ENCODE results near the gene ZBTB16. TPM values are rescaled to one million over a fixed set of nuclear protein-coding genes. Genes with fewer than 3 reads are reported as not detected.

ZBTB16 gene
- polyA plus RNA-seq, 1 donor, result 2.8 TPM

DNA sequence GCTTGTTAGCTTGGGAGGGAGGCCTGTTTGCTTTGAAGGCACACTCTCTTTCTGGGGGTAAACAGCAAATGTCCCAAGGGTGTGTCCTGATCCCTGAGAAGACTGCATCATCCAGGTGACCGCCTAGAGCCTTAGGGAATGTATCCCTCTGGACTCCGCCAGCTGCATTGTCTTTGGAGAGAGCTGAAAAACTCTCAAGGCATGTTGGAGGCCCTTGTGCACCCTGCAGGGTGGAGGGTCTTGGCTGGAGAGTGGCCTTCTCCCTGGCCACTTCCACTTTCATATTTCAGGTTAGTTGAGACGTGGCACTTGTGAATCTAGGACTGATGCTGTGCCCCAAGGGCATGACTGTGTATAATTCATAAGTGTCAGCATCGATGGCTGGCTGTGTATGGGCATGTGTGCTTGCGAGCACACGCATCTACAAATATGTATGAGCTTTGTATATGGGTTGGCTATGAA lies 70.6 kb downstream of the ZBTB16 start:
- Histone ChIP-seq H3K9me3 (ENCODE audit: control insufficient read depth, low read depth, low read length) (no peaks in the 10 kb centered on the region), H3K27me3 (ENCODE audit: control insufficient read depth, insufficient read depth, low read length) (no peaks in the 10 kb centered on the region), H3K36me3 (ENCODE audit: control insufficient read depth, insufficient read depth, low read length) (no peaks in the 10 kb centered on the region), H3K4me1 (ENCODE audit: control insufficient read depth, insufficient read depth, low read length) (no peaks in the 10 kb centered on the region), H3K27ac (ENCODE audit: low read length) (no peak overlapping the region), H3K4me3 (ENCODE audit: low read length) (no peak overlapping the region)
- no peak for DNase-seq
- no CpG with 5 or more reads among the region's 6 CpGs for WGBS (ENCODE audit: insufficient coverage, low lambda C conversion rate)

DNA sequence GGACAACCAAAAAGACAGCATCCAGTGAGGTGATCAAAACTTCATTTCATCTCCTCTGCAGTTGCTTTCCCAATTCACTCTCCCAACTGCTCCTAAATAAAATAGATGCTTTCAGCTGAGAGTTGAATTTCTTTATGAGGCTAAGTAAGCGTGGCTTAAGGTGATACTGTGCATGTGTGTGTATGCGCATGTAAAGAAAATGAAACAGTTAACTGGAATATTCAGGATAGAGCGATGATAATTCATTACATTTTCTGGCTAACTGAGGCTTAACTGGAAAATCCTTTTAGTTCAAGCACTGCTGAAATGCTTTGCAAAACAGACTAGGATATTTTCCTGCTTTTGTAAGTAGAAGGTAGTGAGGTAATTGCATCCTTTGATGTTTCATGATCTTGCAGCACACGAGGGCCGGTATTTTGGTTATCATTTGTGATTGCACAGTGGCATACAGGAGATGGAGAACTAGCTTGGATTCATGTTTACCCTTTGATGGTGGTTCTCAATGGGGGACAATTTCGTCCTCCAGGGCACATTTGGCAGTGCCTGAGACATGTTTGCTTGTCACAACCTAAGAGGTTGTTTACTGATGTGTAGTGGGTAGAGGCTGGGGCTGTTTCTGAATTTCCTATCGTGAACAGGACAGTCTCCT lies 71.2 kb downstream of the ZBTB16 start:
- Histone ChIP-seq H3K9me3 (ENCODE audit: control insufficient read depth, low read depth, low read length) (no peaks in the 10 kb centered on the region), H3K36me3 (ENCODE audit: control insufficient read depth, insufficient read depth, low read length) (no peaks in the 10 kb centered on the region), H3K27ac (ENCODE audit: low read length) (no peak overlapping the region), H3K27me3 (ENCODE audit: control insufficient read depth, insufficient read depth, low read length) (no peaks in the 10 kb centered on the region), H3K4me3 (ENCODE audit: low read length) (no peak overlapping the region), H3K4me1 (ENCODE audit: control insufficient read depth, insufficient read depth, low read length) (no peaks in the 10 kb centered on the region)
- DNase-seq, result no peak
- WGBS (ENCODE audit: insufficient coverage, low lambda C conversion rate), result 100% methylated on average over 1 of the region's 7 CpGs

DNA sequence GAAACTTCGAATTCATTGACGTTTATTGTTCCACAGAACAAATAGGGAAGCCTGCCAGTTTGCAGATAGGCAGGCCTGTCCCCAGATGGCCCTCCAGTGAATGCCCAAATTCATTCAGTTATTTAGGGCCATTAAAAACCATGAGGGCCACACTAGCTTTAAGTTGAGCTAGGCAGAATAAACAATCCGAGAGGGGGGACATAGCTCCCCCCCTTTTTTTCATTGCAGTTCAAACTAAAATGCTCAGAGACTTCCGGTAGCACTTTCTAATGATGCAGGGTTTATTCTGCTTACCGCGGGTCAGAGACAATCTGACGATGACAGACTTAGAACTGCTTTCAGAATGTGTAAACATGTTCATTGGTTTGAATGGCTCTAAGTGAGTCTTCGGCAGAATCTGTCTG lies 72.0 kb downstream of the ZBTB16 start:
- WGBS (ENCODE audit: insufficient coverage, low lambda C conversion rate), result no CpG with 5 or more reads among the region's 8 CpGs
- no peaks in the 10 kb centered on the region for H3K9me3 ChIP-seq (ENCODE audit: control insufficient read depth, low read depth, low read length)
- DNase-seq, result no peak
- no peaks in the 10 kb centered on the region for H3K27me3 ChIP-seq (ENCODE audit: control insufficient read depth, insufficient read depth, low read length)
- H3K4me3 ChIP-seq (ENCODE audit: low read length), result no peak overlapping the region
- peaks cover 4% of the 10 kb centered on the region for H3K4me1 ChIP-seq (ENCODE audit: control insufficient read depth, insufficient read depth, low read length)
- H3K27ac ChIP-seq (ENCODE audit: low read length), result no peak overlapping the region
- H3K36me3 ChIP-seq (ENCODE audit: control insufficient read depth, insufficient read depth, low read length), result no peaks in the 10 kb centered on the region

DNA sequence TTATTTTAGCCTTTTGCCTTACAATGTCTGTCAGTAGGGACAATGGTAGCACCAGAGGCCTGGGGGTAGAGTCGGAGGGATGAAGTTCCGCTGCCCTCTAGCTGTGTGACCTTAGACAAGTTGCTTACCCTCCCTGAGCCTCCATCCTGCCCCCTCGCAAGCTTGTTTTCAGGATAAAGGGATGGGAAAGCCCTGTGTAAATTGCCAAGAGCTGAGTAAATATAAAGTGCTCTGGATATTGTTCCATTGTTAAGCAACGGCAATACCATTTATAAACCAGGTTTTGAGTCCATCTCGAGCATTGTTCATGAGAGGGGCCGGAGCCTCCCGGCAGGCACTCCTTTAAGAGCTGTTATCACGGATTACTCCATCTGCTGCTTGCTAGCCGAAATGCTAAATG lies 72.9 kb downstream of the ZBTB16 start:
- WGBS (ENCODE audit: insufficient coverage, low lambda C conversion rate), result no CpG with 5 or more reads among the region's 9 CpGs
- H3K27ac ChIP-seq (ENCODE audit: low read length), result no peak overlapping the region
- no peak overlapping the region for H3K4me3 ChIP-seq (ENCODE audit: low read length)

DNA sequence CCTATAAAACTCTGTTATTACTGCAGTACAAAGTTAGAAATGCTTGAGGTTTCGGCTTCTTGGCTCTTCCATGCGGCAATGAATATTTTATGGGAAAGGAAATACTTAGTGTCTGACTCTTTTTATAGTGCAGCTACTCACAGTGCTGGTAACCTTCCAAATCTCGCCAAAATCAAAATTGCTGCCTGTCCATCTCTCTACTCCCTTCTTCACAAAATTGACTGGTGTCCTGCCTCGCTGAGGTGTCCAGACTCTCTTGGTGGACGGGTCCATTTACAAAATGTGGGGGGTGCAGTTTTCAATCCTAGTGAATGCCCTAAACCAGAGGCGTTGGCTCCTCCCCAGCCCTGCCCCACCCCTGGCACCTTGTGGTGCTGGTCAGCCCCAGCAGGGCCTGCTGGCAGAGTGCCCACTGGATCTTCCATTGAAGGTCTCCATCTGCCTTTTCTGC lies 73.5 kb downstream of the ZBTB16 start:
- Histone ChIP-seq H3K9me3 (ENCODE audit: control insufficient read depth, low read depth, low read length) (no peaks in the 10 kb centered on the region), H3K27ac (ENCODE audit: low read length) (no peak overlapping the region), H3K36me3 (ENCODE audit: control insufficient read depth, insufficient read depth, low read length) (no peaks in the 10 kb centered on the region), H3K27me3 (ENCODE audit: control insufficient read depth, insufficient read depth, low read length) (no peaks in the 10 kb centered on the region), H3K4me1 (ENCODE audit: control insufficient read depth, insufficient read depth, low read length) (peaks cover 9% of the 10 kb centered on the region), H3K4me3 (ENCODE audit: low read length) (no peak overlapping the region)
- WGBS (ENCODE audit: insufficient coverage, low lambda C conversion rate), result no CpG with 5 or more reads among the region's 6 CpGs
- DNase-seq, result no peak

More for the DNA sequence above, 72.9 kb downstream of the ZBTB16 start:
- Histone ChIP-seq H3K36me3 (ENCODE audit: control insufficient read depth, insufficient read depth, low read length) (no peaks in the 10 kb centered on the region), H3K4me1 (ENCODE audit: control insufficient read depth, insufficient read depth, low read length) (peaks cover 9% of the 10 kb centered on the region), H3K27me3 (ENCODE audit: control insufficient read depth, insufficient read depth, low read length) (no peaks in the 10 kb centered on the region), H3K9me3 (ENCODE audit: control insufficient read depth, low read depth, low read length) (no peaks in the 10 kb centered on the region)
- DNase-seq, result no peak

DNA sequence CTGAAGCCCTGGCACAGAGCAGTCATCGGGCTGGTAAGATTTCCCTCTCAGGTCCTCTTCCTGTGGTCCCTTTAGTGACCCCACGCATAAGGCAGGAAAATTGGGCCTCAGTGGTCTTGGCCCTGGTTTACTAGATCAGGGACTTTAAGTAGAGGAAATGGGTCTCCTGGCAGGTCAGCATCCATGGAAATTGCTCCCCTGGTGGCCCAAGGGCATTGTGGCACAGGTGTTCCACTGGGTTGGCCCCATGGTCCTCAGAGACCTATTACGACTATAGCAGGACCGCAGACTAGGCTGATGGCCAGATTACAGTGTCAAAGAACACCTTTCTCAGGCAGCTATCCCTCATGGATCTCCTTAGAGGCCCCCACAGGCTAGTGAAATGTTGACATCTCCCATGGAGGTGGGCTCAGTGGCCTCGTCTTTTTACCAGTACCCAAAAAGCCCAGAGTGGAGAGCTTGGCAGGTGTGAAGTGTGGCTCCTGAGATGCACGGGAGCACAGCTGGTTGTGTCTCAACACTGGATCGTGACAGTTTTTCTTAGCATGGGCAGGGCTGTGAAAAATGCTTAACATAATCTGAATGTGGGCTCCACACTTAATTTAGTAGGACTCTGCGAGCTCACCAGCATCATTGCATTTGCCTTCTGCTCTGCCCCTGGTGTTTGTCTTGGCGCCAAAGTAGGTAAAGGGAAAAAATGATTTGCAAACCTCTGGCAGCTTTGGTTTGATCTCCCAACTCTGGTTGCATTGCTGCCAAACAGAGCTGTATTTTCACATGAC lies 74.2 kb downstream of the ZBTB16 start:
- no peaks in the 10 kb centered on the region for H3K36me3 ChIP-seq (ENCODE audit: control insufficient read depth, insufficient read depth, low read length)
- H3K27me3 ChIP-seq (ENCODE audit: control insufficient read depth, insufficient read depth, low read length), result no peaks in the 10 kb centered on the region
- WGBS (ENCODE audit: insufficient coverage, low lambda C conversion rate), result 80% methylated on average over 2 of the region's 9 CpGs
- no peak for DNase-seq
- peaks cover 9% of the 10 kb centered on the region for H3K4me1 ChIP-seq (ENCODE audit: control insufficient read depth, insufficient read depth, low read length)
- H3K9me3 ChIP-seq (ENCODE audit: control insufficient read depth, low read depth, low read length), result no peaks in the 10 kb centered on the region
- no peak overlapping the region for H3K4me3 ChIP-seq (ENCODE audit: low read length)
- no peak overlapping the region for H3K27ac ChIP-seq (ENCODE audit: low read length)

DNA sequence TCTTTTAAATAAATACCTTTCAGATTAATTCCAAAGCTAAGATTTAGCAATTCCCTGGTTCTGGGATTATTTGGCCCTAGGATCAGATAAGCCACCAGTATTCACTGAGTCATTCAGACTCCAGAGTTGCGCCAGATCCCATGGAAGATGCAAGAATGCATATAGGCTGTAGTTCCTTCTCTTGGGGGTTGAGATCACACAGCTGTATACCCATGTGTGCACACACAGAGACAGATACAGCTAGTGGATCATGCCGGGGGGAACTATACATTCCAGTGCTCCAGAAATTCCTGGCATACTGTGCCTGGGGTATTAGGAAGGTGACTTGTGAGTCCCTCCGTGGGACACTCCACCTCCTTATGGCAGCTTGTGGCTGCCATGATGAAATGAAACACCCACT lies 75.4 kb downstream of the ZBTB16 start:
- DNase-seq, result no peak
- Histone ChIP-seq H3K4me3 (ENCODE audit: low read length) (no peak overlapping the region), H3K27ac (ENCODE audit: low read length) (no peak overlapping the region), H3K27me3 (ENCODE audit: control insufficient read depth, insufficient read depth, low read length) (no peaks in the 10 kb centered on the region), H3K36me3 (ENCODE audit: control insufficient read depth, insufficient read depth, low read length) (no peaks in the 10 kb centered on the region), H3K9me3 (ENCODE audit: control insufficient read depth, low read depth, low read length) (no peaks in the 10 kb centered on the region), H3K4me1 (ENCODE audit: control insufficient read depth, insufficient read depth, low read length) (peaks cover 9% of the 10 kb centered on the region)
- no CpG with 5 or more reads among the region's 3 CpGs for WGBS (ENCODE audit: insufficient coverage, low lambda C conversion rate)

DNA sequence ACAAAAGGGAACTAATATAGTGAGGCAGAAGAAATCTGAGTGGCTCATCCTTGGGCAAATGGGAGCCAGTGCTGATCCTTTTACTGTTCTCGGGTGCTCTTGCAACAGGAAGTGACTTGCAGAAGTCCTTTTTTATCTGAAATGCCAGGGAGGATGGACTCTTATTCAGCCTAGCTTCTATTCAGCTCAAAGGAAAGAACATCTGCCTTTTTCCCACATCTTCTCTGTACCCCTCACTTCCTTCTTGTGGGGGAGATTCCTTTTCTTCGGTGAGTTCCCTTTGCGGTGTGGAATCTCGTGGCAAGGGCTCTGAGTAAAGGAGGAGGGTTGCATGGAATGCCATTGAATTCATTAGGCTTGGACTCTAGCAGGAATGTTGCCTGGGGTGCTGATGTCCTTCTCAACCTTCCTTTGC lies 76.2 kb downstream of the ZBTB16 start:
- Histone ChIP-seq H3K9me3 (ENCODE audit: control insufficient read depth, low read depth, low read length) (no peaks in the 10 kb centered on the region), H3K4me1 (ENCODE audit: control insufficient read depth, insufficient read depth, low read length) (peaks cover 9% of the 10 kb centered on the region), H3K27me3 (ENCODE audit: control insufficient read depth, insufficient read depth, low read length) (no peaks in the 10 kb centered on the region), H3K36me3 (ENCODE audit: control insufficient read depth, insufficient read depth, low read length) (no peaks in the 10 kb centered on the region), H3K4me3 (ENCODE audit: low read length) (no peak overlapping the region), H3K27ac (ENCODE audit: low read length) (no peak overlapping the region)
- no peak for DNase-seq
- no CpG with 5 or more reads among the region's 4 CpGs for WGBS (ENCODE audit: insufficient coverage, low lambda C conversion rate)

DNA sequence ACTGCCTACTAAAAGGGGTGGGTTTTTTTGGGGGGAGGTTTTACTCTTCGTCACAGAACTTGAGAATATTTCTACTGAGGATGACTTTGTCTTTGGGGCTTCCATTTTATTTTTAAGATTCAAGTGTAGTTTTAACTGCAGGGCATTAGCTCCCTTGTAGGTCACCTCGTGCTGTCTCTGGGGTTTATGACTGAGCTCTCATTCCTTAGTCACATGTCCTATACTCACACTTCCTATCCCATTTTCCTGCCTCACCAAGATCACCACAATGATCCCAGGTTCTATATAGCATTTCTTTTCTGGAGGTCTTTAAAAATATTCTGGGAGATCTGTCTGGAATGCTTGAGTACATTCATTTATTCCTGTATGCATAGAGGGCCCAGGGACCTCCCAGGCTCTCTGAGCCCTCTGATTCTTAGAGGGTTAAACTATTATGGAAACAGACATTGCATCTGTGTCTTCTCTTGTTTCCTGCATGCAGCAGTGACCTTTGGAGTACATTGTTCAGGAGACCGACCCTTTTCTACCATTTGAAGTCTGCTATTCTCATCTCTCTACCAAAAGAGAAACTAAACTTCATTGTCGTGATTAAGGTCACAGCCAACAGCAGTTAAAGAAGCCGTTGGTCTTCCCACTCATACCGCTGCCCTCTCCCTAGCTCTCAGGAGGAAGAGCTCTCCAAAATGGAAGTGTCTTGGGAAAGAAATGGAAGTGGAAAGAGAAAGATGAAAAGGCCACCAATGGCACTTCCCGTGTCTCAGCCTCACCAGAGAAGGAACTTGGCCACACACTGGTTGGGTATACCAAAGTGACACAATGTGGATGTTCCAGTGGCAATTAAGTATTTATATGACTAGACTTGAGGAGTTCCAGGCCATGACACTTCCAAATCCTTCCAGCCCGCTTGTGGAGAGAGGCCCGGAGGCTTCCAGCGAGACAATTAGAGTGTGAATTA lies 77.5 kb downstream of the ZBTB16 start:
- no peak overlapping the region for H3K27ac ChIP-seq (ENCODE audit: low read length)
- no peaks in the 10 kb centered on the region for H3K36me3 ChIP-seq (ENCODE audit: control insufficient read depth, insufficient read depth, low read length)
- 0% methylated on average over 1 of the region's 10 CpGs for WGBS (ENCODE audit: insufficient coverage, low lambda C conversion rate)
- peak in 1 of 2 donors; percentile 73 for DNase-seq
- H3K27me3 ChIP-seq (ENCODE audit: control insufficient read depth, insufficient read depth, low read length), result no peaks in the 10 kb centered on the region
- no peak overlapping the region for H3K4me3 ChIP-seq (ENCODE audit: low read length)
- no peaks in the 10 kb centered on the region for H3K9me3 ChIP-seq (ENCODE audit: control insufficient read depth, low read depth, low read length)
- H3K4me1 ChIP-seq (ENCODE audit: control insufficient read depth, insufficient read depth, low read length), result peaks cover 10% of the 10 kb centered on the region

DNA sequence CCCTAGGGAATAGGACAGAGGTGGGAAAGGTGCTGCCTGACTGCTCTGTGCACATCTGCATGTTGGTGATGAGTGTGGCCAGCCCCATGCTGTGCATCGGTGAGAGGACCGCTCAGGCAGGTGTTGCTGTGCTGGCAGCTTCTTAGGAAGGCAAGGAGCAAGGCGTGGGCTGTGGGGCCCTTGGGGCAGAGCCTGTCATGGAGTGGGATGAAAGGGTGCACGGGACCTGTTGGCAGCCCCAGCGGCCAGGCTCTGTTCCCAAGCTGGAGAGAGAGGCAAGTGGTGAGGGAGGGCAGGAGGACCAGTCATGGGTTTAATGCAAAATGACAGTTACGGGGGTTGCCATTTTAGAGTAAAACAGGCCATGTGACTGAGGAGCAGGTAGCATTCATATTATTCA lies 78.3 kb downstream of the ZBTB16 start:
- no peaks in the 10 kb centered on the region for H3K36me3 ChIP-seq (ENCODE audit: control insufficient read depth, insufficient read depth, low read length)
- no peak overlapping the region for H3K4me3 ChIP-seq (ENCODE audit: low read length)
- no peak for DNase-seq
- no peaks in the 10 kb centered on the region for H3K9me3 ChIP-seq (ENCODE audit: control insufficient read depth, low read depth, low read length)
- H3K27me3 ChIP-seq (ENCODE audit: control insufficient read depth, insufficient read depth, low read length), result no peaks in the 10 kb centered on the region
- no CpG with 5 or more reads among the region's 6 CpGs for WGBS (ENCODE audit: insufficient coverage, low lambda C conversion rate)
- H3K4me1 ChIP-seq (ENCODE audit: control insufficient read depth, insufficient read depth, low read length), result peaks cover 15% of the 10 kb centered on the region
- no peak overlapping the region for H3K27ac ChIP-seq (ENCODE audit: low read length)
